Measurements from ENCODE around the gene PAK4. TPM values are rescaled to one million over a fixed set of nuclear protein-coding genes. Genes with fewer than 3 reads are reported as not detected.

Gene PAK4
- total and polyA plus RNA-seq, 9 of the 15 experiments (the other 6 are each of a cell fraction or from before 2014, with no cell fraction given) = 0.21 to 33.5 (median 5.8) TPM

DNA sequence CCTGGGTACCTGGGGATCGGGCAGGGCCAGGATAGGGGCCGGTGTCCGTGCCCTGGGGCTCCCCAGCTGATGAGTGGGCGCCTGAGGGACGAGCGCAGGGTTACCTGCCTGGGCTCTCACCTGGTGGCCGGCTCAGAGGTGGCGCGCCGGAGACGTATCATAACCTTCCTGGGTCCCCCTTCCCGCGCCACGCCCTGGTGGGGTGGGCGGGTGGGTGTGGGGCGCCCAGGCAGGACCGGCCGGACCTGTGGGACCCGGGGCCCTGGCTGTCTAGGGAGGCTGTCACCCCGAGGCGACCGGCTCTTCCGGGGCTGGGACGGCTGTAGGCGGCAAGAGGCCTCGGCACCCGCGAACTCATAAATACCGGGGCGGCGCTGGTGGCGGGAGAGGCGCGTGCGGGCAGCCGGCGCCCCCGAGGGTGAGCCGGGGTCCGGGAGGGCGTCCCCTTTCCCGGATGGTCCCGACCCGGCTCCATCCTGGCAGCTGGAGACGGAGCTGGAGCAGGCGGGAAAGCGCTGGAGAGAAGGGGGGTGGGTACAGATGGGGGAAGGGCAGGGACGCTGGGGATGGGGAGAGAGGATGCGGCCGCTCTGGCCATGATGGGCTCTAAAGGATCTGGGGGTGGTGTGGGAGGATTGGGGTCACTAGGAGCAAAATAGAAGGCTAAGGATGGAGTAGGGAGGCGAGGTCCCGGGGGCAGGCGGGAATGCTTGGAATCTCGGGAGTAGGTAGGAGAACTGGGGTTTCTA is 41.4 kb upstream of the PAK4 start, which contains the start of gene ACP7:
ACP7 (plus strand) TSS at position 386 of the 749 bp plus-strand sequence. CDS start 902 bp downstream, outside the sequence.
- ATAC-seq (no peak), DNase-seq (ENCODE audit: extremely low read depth in 1 of 4, low spot score in 3 of 4) (peak in 1 of 4 experiments; percentile 18), FAIRE-seq (no peak)
- POLR2A ChIA-PET = interaction anchor here (0.6 to 1.3 kb wide), 2 partner anchors 24 to 269 kb away, joined by 3 read pairs; no protein-coding TSS in a partner anchor
- Histone ChIP-seq H3K27me3 (ENCODE audit: control insufficient read depth in 2 of 2, insufficient read depth in 2 of 2, low read length in 2 of 2) (peaks cover 36 to 63% of the 10 kb centered on the region in 2 experiments), H3K9ac (ENCODE audit: insufficient read depth in 1 of 2, low read depth in 2 of 2, low read length in 2 of 2) (no peak within 1 kb of the TSS), H3K4me3 (no peak within 1 kb of the TSS), H3K27ac (ENCODE audit: extremely low read depth, low read depth, low read length) (no peak within 1 kb of the TSS), H3K4me1 (replicated peaks in 1 of 2; ENCODE audit: control insufficient read depth in 2 of 2, insufficient read depth in 2 of 2, low read length in 2 of 2) (peaks cover 0 to 8% of the 10 kb centered on the region in 2 experiments; a peak in 2 of 5 replicates), H4K20me1 (replicated peaks; ENCODE audit: control insufficient read depth, insufficient read depth, low read length) (0 out of 2 replicates have a peak, but pooled peaks cover 11% of the 10 kb centered on the region), H3K4me2 (ENCODE audit: insufficient read depth, low read length) (no peak within 1 kb of the TSS), H2AFZ (ENCODE audit: low read depth, low read length) (no peak within 1 kb of the TSS), H3K9me1 (ENCODE audit: control insufficient read depth, insufficient read depth, low read length) (no peaks in the 10 kb centered on the region), H3K9me3 (replicated peaks; ENCODE audit: control insufficient read depth, insufficient read depth, low read depth, low read length) (no peaks in the 10 kb centered on the region), H3K36me3 (ENCODE audit: control insufficient read depth, insufficient read depth, low read length) (no peaks in the 10 kb centered on the region), H3K79me2 (ENCODE audit: control insufficient read depth, insufficient read depth, low read length) (no peaks in the 10 kb centered on the region)
- CTCF ChIA-PET (ENCODE audit: low intra/inter-chr PET ratio) = no interaction called here
- intact Hi-C loops (cut with micrococcal nuclease) = no loop called here
- 8% methylated on average over 28 of the region's 54 CpGs for WGBS (ENCODE audit: insufficient coverage, low coverage, missing lambda C conversion rate)
- in situ Hi-C loops (cut with MboI) = no loop called here
- BruUV-seq (replicated peaks) = no TSS peak
- no peak for TF ChIP-seq ZNF212 (CRISPR knock-in tag; IDR thresholded peaks at IDR 0.05)
- no peak for TF ChIP-seq TARDBP (IDR thresholded peaks at IDR 0.05)
- no peak for TF ChIP-seq IRF2 (CRISPR knock-in tag; IDR thresholded peaks at IDR 0.05)
- TF ChIP-seq BACH1 (tag; IDR thresholded peaks at IDR 0.05) = no peak
- no peak for TF ChIP-seq SIN3A (IDR thresholded peaks at IDR 0.05; ENCODE audit: borderline replicate concordance in 2 of 2, control insufficient read depth in 1 of 2, low read depth in 2 of 2, low read length in 2 of 2)
- no peak for TF ChIP-seq KLF1 (tag; IDR thresholded peaks at IDR 0.05)
- no peak for TF ChIP-seq KLF6 (CRISPR knock-in tag; IDR thresholded peaks at IDR 0.05; ENCODE audit: borderline replicate concordance)
- TF ChIP-seq, protein P1, sequence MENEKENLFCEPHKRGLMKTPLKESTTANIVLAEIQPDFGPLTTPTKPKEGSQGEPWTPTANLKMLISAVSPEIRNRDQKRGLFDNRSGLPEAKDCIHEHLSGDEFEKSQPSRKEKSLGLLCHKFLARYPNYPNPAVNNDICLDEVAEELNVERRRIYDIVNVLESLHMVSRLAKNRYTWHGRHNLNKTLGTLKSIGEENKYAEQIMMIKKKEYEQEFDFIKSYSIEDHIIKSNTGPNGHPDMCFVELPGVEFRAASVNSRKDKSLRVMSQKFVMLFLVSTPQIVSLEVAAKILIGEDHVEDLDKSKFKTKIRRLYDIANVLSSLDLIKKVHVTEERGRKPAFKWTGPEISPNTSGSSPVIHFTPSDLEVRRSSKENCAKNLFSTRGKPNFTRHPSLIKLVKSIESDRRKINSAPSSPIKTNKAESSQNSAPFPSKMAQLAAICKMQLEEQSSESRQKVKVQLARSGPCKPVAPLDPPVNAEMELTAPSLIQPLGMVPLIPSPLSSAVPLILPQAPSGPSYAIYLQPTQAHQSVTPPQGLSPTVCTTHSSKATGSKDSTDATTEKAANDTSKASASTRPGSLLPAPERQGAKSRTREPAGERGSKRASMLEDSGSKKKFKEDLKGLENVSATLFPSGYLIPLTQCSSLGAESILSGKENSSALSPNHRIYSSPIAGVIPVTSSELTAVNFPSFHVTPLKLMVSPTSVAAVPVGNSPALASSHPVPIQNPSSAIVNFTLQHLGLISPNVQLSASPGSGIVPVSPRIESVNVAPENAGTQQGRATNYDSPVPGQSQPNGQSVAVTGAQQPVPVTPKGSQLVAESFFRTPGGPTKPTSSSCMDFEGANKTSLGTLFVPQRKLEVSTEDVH (IDR thresholded peaks at IDR 0.05; ENCODE audit: low read depth, partially characterized antibody) = no peak
- TF ChIP-seq ZNF140 (CRISPR knock-in tag; IDR thresholded peaks at IDR 0.05) = no peak
